Caki2 (cell line): ENCODE results near the gene TBX6. TPM values are rescaled to one million over a fixed set of nuclear protein-coding genes. Genes with fewer than 3 reads are reported as not detected.
A peak's percentile ranks its signal among the peaks of the same experiment; 100 is the strongest.

Source experiments
- DNase-seq: peaks from one replicate; pipeline ENCODE4 v3.0.0-alpha.2; 2015; ENCODE audit warnings: low read depth
- in situ Hi-C: cut with HindIII; loops from 2 replicates; pipeline ENCODE4 v1.10.0; 2016; ENCODE audit warnings: low sequenced_read_pairs, low pct_unique_long_range_greater_than_20kb, mixed read lengths
- total RNA-seq: library from RNA; depleted of rRNA; stranded (reverse); fragments of >200 nt; shearing (Covaris generic); gene quantifications from 2 replicates; pipeline ENCODE4 v1.2.3, GENCODE V29; 2014; ENCODE audit warnings: low replicate concordance

The TBX6 gene
- total RNA-seq, 1 experiment from 2014 or later, result 0.24 TPM

- in situ Hi-C loops, result no loop called here
Observed at GRCh38 chr16:30070490-30070889, 21.2 kb downstream of the TBX6 start.

GRCh38 chr16:30069611-30070462 lies 21.9 kb downstream of the TBX6 start:
- DNase-seq, result peak; percentile 44
- in situ Hi-C loops, result no loop called here

More at GRCh38 chr16:30070490-30070889, 21.2 kb downstream of the TBX6 start:
- no peak for DNase-seq

- peak; percentile 60 for DNase-seq
- in situ Hi-C loops, result no loop called here
Observed at GRCh38 chr16:30068750-30069610, 22.7 kb downstream of the TBX6 start.

GRCh38 chr16:30068333-30068732 lies 23.4 kb downstream of the TBX6 start:
- no peak for DNase-seq
- in situ Hi-C loops, result no loop called here

GRCh38 chr16:30067584-30067916 lies 24.2 kb downstream of the TBX6 start:
- no peak for DNase-seq
- in situ Hi-C loops, result no loop called here

- in situ Hi-C loops, result no loop called here
- DNase-seq, result no peak
Observed at GRCh38 chr16:30066761-30067583, 24.8 kb downstream of the TBX6 start.

GRCh38 chr16:30065943-30066760 lies 25.6 kb downstream of the TBX6 start:
- in situ Hi-C loops, result no loop called here

GRCh38 chr16:30065102-30065942 lies 26.4 kb downstream of the TBX6 start, which contains the start of gene ALDOA:
ALDOA (plus strand) TSS chr16:30065760; CDS start chr16:30066898, 1,138 bp downstream.
- in situ Hi-C loops, result no loop called here
- DNase-seq, result peak; percentile 100

More at GRCh38 chr16:30065943-30066760, 25.6 kb downstream of the TBX6 start:
- no peak for DNase-seq

- in situ Hi-C loops, result no loop called here
- DNase-seq, result no peak
Observed at GRCh38 chr16:30064729-30065101, 27.0 kb downstream of the TBX6 start.

GRCh38 chr16:30063893-30064728 lies 27.6 kb downstream of the TBX6 start:
- in situ Hi-C loops, result no loop called here
- peak; percentile 87 for DNase-seq

- in situ Hi-C loops, result no loop called here
Observed at GRCh38 chr16:30063278-30063892, 28.3 kb downstream of the TBX6 start.

GRCh38 chr16:30060836-30061554 lies 30.7 kb downstream of the TBX6 start:
- in situ Hi-C loops, result no loop called here
- no peak for DNase-seq

More at GRCh38 chr16:30063278-30063892, 28.3 kb downstream of the TBX6 start:
- no peak for DNase-seq

- no peak for DNase-seq
- in situ Hi-C loops, result no loop called here
Observed at GRCh38 chr16:30060346-30060745, 31.4 kb downstream of the TBX6 start.

- no peak for DNase-seq
- in situ Hi-C loops, result no loop called here
Observed at GRCh38 chr16:30054959-30055553, 36.7 kb downstream of the TBX6 start.

GRCh38 chr16:30054451-30054850 lies 37.3 kb downstream of the TBX6 start:
- in situ Hi-C loops, result no loop called here
- no peak for DNase-seq
